A549 (cell line): ENCODE data around the gene PIPOX. TPM values are rescaled to one million over a fixed set of nuclear protein-coding genes. Genes with fewer than 3 reads are reported as not detected.

Experiments
- ATAC-seq, 2 experiments: fragments of 200-7000 bp in 1 of 2; fragments of >200 bp in 1 of 2; cut with Nextera tagmentation in 1 of 2; cut with Tn5 transposase in 1 of 2; 3 replicates each; pipeline versions ENCODE4 v1.8.0 to v1.9.1; 2018 to 2020; ENCODE audit warnings: mild to moderate bottlenecking in 1 of 2, moderate library complexity in 1 of 2
- CTCF ChIA-PET: fragments of 300-600 bp; sonication (Branson Sonifier 250); formaldehyde crosslinking; extraction: SDS; loops from one replicate; lab custom pipeline; 2021; ENCODE audit warnings: antibody characterized with exemption, inconsistent platforms; lab: Yijun Ruan, JAX
- POLR2A ChIA-PET: fragments of 350-600 bp; formaldehyde crosslinking; extraction: SDS; loops from one replicate; lab custom pipeline; 2021; ENCODE audit warnings: antibody characterized with exemption, inconsistent platforms; lab: Yijun Ruan, JAX
- DNase-seq, 2 experiments: peaks; one replicate each; pipeline versions ENCODE4 v3.0.0 to v3.0.0-alpha.2; 2011 to 2016; ENCODE audit warnings: low read depth in 1 of 2, low spot score in 1 of 2
- FAIRE-seq: peaks from 2 replicates; lab custom pipeline; 2011; peaks lifted over from hg19 to GRCh38; lab: Jason Lieb, UNC
- H3K27ac ChIP-seq, 2 experiments: fragments of >200 bp; sonication (Bioruptor Twin); formaldehyde crosslinking; 3 replicates each; pipeline ENCODE4 v1.5.1; 2016 to 2017
- H3K4me1 ChIP-seq: fragments of >200 bp; sonication (Bioruptor Twin); formaldehyde crosslinking; 3 replicates; pipeline ENCODE4 v1.6.1; 2016
- H3K4me2 ChIP-seq: fragments of >200 bp; sonication (Bioruptor Twin); formaldehyde crosslinking; 3 replicates; pipeline ENCODE4 v1.6.1; 2016
- H3K4me3 ChIP-seq: fragments of >200 bp; sonication (Bioruptor Twin); formaldehyde crosslinking; 3 replicates; pipeline ENCODE4 v1.5.1; 2016
- H3K9me3 ChIP-seq: fragments of >200 bp; sonication (Bioruptor Twin); formaldehyde crosslinking; 3 replicates; pipeline ENCODE4 v1.6.1; 2016
- BHLHE40 ChIP-seq: IDR thresholded peaks from 2 replicates; pipeline ENCODE4 v1.6.1; 2012; ENCODE audit warnings: low read depth, low read length, inconsistent platforms
- CBX8 ChIP-seq: fragments of 200-600 bp; sonication (generic); IDR thresholded peaks from 2 replicates; pipeline ENCODE4 v1.6.1; 2016
- CHD2 ChIP-seq: fragments of 150-350 bp; IDR thresholded peaks from 2 replicates; pipeline ENCODE4 v1.6.1; 2014; ENCODE audit warnings: low read length; ENCODE audit not compliant: partially characterized antibody
- CHD4 ChIP-seq: fragments of 200-600 bp; sonication (generic); IDR thresholded peaks from 2 replicates; pipeline ENCODE4 v1.6.1; 2016; ENCODE audit warnings: antibody characterized with exemption, mild to moderate bottlenecking, borderline replicate concordance
- EHMT2 ChIP-seq: fragments of 200-600 bp; sonication (generic); IDR thresholded peaks from 2 replicates; pipeline ENCODE4 v1.6.1; 2016; ENCODE audit warnings: antibody characterized with exemption, low read depth, mild to moderate bottlenecking, moderate library complexity
- ELK1 ChIP-seq: fragments of 150-350 bp; IDR thresholded peaks from 2 replicates; pipeline ENCODE4 v1.6.1; 2014; ENCODE audit warnings: low read depth, mild to moderate bottlenecking, low read length
- HEYL ChIP-seq: fragments of 250-450 bp; sonication (Bioruptor Pico); IDR thresholded peaks from 2 replicates; pipeline ENCODE4 v1.8.0; 2021; ENCODE audit warnings: mild to moderate bottlenecking, moderate library complexity
- HOXA7 ChIP-seq: fragments of 250-450 bp; sonication (Bioruptor Pico); IDR thresholded peaks from 2 replicates; pipeline ENCODE4 v1.5.0; 2020; ENCODE audit warnings: mild to moderate bottlenecking, moderate library complexity
- JUN ChIP-seq, 2 experiments: fragments of >200 bp; sonication (Bioruptor Twin); formaldehyde crosslinking; IDR thresholded peaks; 2 replicates in 1 of 2; 3 replicates in 1 of 2; pipeline ENCODE4 v1.6.1; 2016 to 2017
- KDM5A ChIP-seq: fragments of 200-600 bp; sonication (generic); IDR thresholded peaks from 2 replicates; pipeline ENCODE4 v1.6.1; 2016; ENCODE audit warnings: antibody characterized with exemption, mild to moderate bottlenecking
- PBX3 ChIP-seq: IDR thresholded peaks from 2 replicates; pipeline ENCODE4 v1.6.1; 2012
- PHF8 ChIP-seq: fragments of 200-600 bp; sonication (generic); IDR thresholded peaks from 2 replicates; pipeline ENCODE4 v1.6.1; 2016; ENCODE audit warnings: low read depth, mild to moderate bottlenecking, antibody characterized with exemption, moderate library complexity, borderline replicate concordance
- POLR2A ChIP-seq: IDR thresholded peaks from 2 replicates; pipeline ENCODE4 v1.6.1; 2012; ENCODE audit warnings: mild to moderate bottlenecking, low read length
- POLR2AphosphoS2 ChIP-seq: conservative IDR thresholded peaks from 2 replicates; pipeline ENCODE4 v1.6.1; 2012; ENCODE audit warnings: low read length, improper control_type of control experiment, inconsistent platforms
- RCOR1 ChIP-seq: fragments of 150-350 bp; IDR thresholded peaks from 2 replicates; pipeline ENCODE4 v1.6.1; 2014; ENCODE audit warnings: antibody characterized with exemption, low read length, low read depth
- TP53 ChIP-seq: fragments of 250-450 bp; sonication (Bioruptor Pico); IDR thresholded peaks from 2 replicates; pipeline ENCODE4 v1.5.0; 2021; ENCODE audit warnings: mild to moderate bottlenecking, moderate library complexity
- ZFP36 ChIP-seq: fragments of 450-650 bp; IDR thresholded peaks from 2 replicates; pipeline ENCODE4 v1.6.1; 2014; ENCODE audit warnings: borderline replicate concordance; ENCODE audit not compliant: partially characterized antibody
- ZNF302 ChIP-seq: fragments of 250-450 bp; sonication (Bioruptor Pico); IDR thresholded peaks from 2 replicates; pipeline ENCODE4 v1.9.0; 2021; ENCODE audit warnings: inconsistent platforms, mild to moderate bottlenecking, moderate library complexity
- WGBS: methylation state at CpG from one replicate; pipeline ENCODE4 v1.1.6; 2017; ENCODE audit errors: missing lambda C conversion rate; 5-methylcytosine and 5-hydroxymethylcytosine counted together
- polyA plus RNA-seq, 4 experiments: library from polyadenylated mRNA; depleted of rRNA in 3 of 4; stranded (reverse); fragments of >200 nt; fragmentation: RNase III in 1 of 4; extraction: RNeasy Plus Mini Kit Qiagen cat#74134 plus additional on column Dnase treatment in 1 of 4; gene quantifications; 2 replicates in 3 of 4; 3 replicates in 1 of 4; pipeline ENCODE4 v1.2.3, GENCODE V29; 2011 to 2017
- TF ChIP-seq, protein P1 (sequence below): fragments of 450-650 bp; IDR thresholded peaks from 2 replicates; pipeline ENCODE4 v1.6.1; 2014; ENCODE audit warnings: antibody characterized with exemption
- TF ChIP-seq, protein P2 (sequence below): fragments of >200 bp; sonication (Bioruptor Twin); formaldehyde crosslinking; IDR thresholded peaks from 3 replicates; pipeline ENCODE4 v1.5.1; 2016
- TF ChIP-seq, protein P3 (sequence below): IDR thresholded peaks from 2 replicates; pipeline ENCODE4 v1.6.1; 2012; ENCODE audit warnings: low read depth, borderline replicate concordance

The PIPOX gene
- polyA plus RNA-seq, 2 of the 4 experiments (the other 2 are of a cell fraction): 0.39 to 0.94 TPM

GRCh38 chr17:29045734-29046472 lies 3.0 kb downstream of the PIPOX start:
- ChIA-PET CTCF (interaction anchor here (0.7 to 3.4 kb wide), 3 partner anchors 71 to 152 kb away, joined by 3 to 14 read pairs (median 4); no protein-coding TSS in a partner anchor), POLR2A (no interaction called here)
- Histone ChIP-seq H3K4me1 (no peaks in the 10 kb centered on the region), H3K27ac (no peak overlapping the region), H3K9me3 (no peaks in the 10 kb centered on the region), H3K4me3 (no peak overlapping the region), H3K4me2 (no peak overlapping the region)
- no peak for ATAC-seq
- WGBS: 37% methylated on average over 7 of the region's 7 CpGs
- DNase-seq: no peak
- TF ChIP-seq RCOR1 (no peak), POLR2AphosphoS2 (no peak)
- FAIRE-seq: no peak

DNA sequence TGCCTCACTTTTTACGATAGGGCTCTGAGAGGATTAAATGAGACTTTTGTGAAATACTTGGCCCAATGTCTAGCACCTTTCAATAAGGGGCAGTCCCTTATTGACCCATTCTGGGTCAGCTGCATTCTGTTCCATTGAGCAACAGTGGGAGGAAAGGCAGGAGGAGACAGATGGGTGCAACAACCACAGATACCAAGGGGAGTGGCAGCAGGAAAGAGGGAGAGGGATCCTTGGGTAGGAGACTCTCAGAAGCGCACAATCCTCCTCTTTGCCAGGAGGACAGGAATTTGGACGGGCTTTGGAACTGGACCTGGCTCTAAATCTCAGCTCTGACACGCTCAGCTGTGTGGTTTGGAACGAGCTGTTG lies 3.5 kb downstream of the PIPOX start:
- ChIA-PET CTCF (interaction anchor here (0.5 to 3.4 kb wide), 4 partner anchors 67 to 152 kb away, joined by 3 to 14 read pairs (median 4); no protein-coding TSS in a partner anchor), POLR2A (no interaction called here)
- no peak for FAIRE-seq
- WGBS: 33% methylated on average over 5 of the region's 5 CpGs
- Histone ChIP-seq H3K9me3 (no peaks in the 10 kb centered on the region), H3K4me1 (no peaks in the 10 kb centered on the region), H3K4me2 (no peak overlapping the region), H3K4me3 (no peak overlapping the region), H3K27ac (no peak overlapping the region)
- no peak for TF ChIP-seq CBX8
- TF ChIP-seq HEYL (CRISPR knock-in tag): no peak
- no peak for TF ChIP-seq RCOR1
- TF ChIP-seq, protein P1, sequence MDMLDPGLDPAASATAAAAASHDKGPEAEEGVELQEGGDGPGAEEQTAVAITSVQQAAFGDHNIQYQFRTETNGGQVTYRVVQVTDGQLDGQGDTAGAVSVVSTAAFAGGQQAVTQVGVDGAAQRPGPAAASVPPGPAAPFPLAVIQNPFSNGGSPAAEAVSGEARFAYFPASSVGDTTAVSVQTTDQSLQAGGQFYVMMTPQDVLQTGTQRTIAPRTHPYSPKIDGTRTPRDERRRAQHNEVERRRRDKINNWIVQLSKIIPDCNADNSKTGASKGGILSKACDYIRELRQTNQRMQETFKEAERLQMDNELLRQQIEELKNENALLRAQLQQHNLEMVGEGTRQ: no peak
- TF ChIP-seq JUN (IDR thresholded peaks at IDR 0.05): no peak
- TF ChIP-seq, protein P2, sequence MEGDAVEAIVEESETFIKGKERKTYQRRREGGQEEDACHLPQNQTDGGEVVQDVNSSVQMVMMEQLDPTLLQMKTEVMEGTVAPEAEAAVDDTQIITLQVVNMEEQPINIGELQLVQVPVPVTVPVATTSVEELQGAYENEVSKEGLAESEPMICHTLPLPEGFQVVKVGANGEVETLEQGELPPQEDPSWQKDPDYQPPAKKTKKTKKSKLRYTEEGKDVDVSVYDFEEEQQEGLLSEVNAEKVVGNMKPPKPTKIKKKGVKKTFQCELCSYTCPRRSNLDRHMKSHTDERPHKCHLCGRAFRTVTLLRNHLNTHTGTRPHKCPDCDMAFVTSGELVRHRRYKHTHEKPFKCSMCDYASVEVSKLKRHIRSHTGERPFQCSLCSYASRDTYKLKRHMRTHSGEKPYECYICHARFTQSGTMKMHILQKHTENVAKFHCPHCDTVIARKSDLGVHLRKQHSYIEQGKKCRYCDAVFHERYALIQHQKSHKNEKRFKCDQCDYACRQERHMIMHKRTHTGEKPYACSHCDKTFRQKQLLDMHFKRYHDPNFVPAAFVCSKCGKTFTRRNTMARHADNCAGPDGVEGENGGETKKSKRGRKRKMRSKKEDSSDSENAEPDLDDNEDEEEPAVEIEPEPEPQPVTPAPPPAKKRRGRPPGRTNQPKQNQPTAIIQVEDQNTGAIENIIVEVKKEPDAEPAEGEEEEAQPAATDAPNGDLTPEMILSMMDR: no peak
- no peak for TF ChIP-seq PHF8
- no peak for TF ChIP-seq ZFP36
- TF ChIP-seq BHLHE40: no peak
- TF ChIP-seq ZNF302: no peak
- TF ChIP-seq, protein P3, sequence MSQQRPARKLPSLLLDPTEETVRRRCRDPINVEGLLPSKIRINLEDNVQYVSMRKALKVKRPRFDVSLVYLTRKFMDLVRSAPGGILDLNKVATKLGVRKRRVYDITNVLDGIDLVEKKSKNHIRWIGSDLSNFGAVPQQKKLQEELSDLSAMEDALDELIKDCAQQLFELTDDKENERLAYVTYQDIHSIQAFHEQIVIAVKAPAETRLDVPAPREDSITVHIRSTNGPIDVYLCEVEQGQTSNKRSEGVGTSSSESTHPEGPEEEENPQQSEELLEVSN: no peak
- no peak for TF ChIP-seq POLR2A
- TF ChIP-seq CHD2: no peak
- no peak for TF ChIP-seq PBX3
- no peak for TF ChIP-seq HOXA7
- TF ChIP-seq EHMT2: no peak
- TF ChIP-seq CHD4: no peak
- TF ChIP-seq ELK1: no peak
- TF ChIP-seq TP53 (CRISPR knock-in tag): no peak
- no peak for TF ChIP-seq KDM5A
- no peak for ATAC-seq
- DNase-seq: no peak
